Esophagus muscularis mucosa (tissue), 4 donors: Measurements from ENCODE around the gene STX11. TPM values are rescaled to one million over a fixed set of nuclear protein-coding genes. Genes with fewer than 3 reads are reported as not detected.

ENCODE experiments used
- DNase-seq: peaks from one replicate; pipeline ENCODE4 v3.0.0-alpha.2; 2017; ENCODE audit errors: extremely low spot score
- H3K27ac ChIP-seq, 4 donors: fragments of 200-600 bp; sonication (generic); replicated peaks in 1 of 4; 1 replicate in 3 of 4; 2 replicates in 1 of 4; pipeline ENCODE4 v1.5.1; 2016 to 2019; ENCODE audit warnings: mild to moderate bottlenecking in 1 of 4
- H3K27me3 ChIP-seq, 4 donors: fragments of 200-600 bp; sonication (generic); one replicate each; pipeline versions ENCODE4 v1.5.1 to v1.6.0; 2016 to 2019
- H3K36me3 ChIP-seq, 4 donors: fragments of 200-600 bp; sonication (generic); one replicate each; pipeline ENCODE4 v1.5.1; 2016 to 2019
- H3K4me1 ChIP-seq, 4 donors: fragments of 200-600 bp; sonication (generic); one replicate each; pipeline ENCODE4 v1.5.1; 2016 to 2019
- H3K4me3 ChIP-seq, 4 donors: fragments of 200-600 bp; sonication (generic); 1 replicate in 2 of 4; 2 replicates in 2 of 4; pipeline ENCODE4 v1.5.1; 2016 to 2019; ENCODE audit warnings: mild to moderate bottlenecking in 4 of 4, moderate library complexity in 1 of 4
- H3K9me3 ChIP-seq, 4 donors: fragments of 200-600 bp; sonication (generic); 1 replicate in 3 of 4; 2 replicates in 1 of 4; pipeline ENCODE4 v1.5.1; 2016 to 2019
- CTCF ChIP-seq, 3 experiments: fragments of 200-600 bp in 2 of 3; fragments of 450-650 bp in 1 of 3; sonication (generic) in 2 of 3; IDR thresholded peaks; one replicate each; pipeline ENCODE4 v1.5.1; 2017 to 2019; ENCODE audit warnings: antibody characterized with exemption in 3 of 3, mild to moderate bottlenecking in 2 of 3, moderate library complexity in 1 of 3
- EP300 ChIP-seq: sonication (generic); formaldehyde crosslinking; IDR thresholded peaks from one replicate; pipeline ENCODE4 v1.6.1; 2017; ENCODE audit warnings: antibody characterized with exemption
- POLR2A ChIP-seq: fragments of 450-650 bp; IDR thresholded peaks from one replicate; pipeline ENCODE4 v1.6.1; 2017; ENCODE audit warnings: antibody characterized with exemption, moderate library complexity, mild to moderate bottlenecking, low read depth
- POLR2AphosphoS5 ChIP-seq, 2 donors: sonication (generic); formaldehyde crosslinking; IDR thresholded peaks; one replicate each; pipeline ENCODE4 v1.6.1; 2017; ENCODE audit warnings: antibody characterized with exemption in 2 of 2
- WGBS: methylation state at CpG from one replicate; pipeline ENCODE4 v1.1.5; 2018; 5-methylcytosine and 5-hydroxymethylcytosine counted together
- intact Hi-C: fragments of 100-400 bp; cut with DNase I; formaldehyde crosslinking; loops from one replicate; pipeline ENCODE4 v1.15.1; 2023
- total RNA-seq, 4 donors: library from RNA; depleted of rRNA; stranded (reverse); fragments of >200 nt; gene quantifications; one replicate each; pipeline versions ENCODE4 v1.1.0 to v1.2.1, GENCODE V29; 2016

STX11 gene
- total RNA-seq, 4 donors from 2014 or later = 3.3 to 14.1 (median 7.1) TPM

DNA sequence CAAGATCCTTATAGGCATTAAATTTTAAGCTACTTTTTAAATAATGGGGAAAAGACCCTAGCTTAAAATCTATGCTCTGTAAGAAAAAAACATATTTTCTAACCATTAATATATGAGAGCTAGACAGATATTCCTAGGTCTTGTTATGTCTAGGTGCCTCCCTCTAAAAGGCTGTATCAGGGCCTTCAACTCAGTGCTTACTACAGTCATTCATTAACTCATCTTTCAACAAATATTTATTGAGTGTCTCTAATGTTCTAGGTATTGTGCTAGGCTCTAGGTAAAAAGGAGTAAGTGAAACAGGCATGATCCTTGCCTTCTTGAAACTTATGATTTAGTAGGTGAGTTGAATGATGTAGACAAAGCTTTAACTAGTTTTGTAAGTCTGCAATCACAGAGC is 6.4 kb upstream of the STX11 start:
- Histone ChIP-seq H3K4me1 (no peaks in the 10 kb centered on the region), H3K27me3 (no peaks in the 10 kb centered on the region), H3K9me3 (no peaks in the 10 kb centered on the region), H3K36me3 (no peaks in the 10 kb centered on the region), H3K27ac (no peak overlapping the region), H3K4me3 (no peak overlapping the region)
- TF ChIP-seq POLR2AphosphoS5 (IDR thresholded peaks at IDR 0.05) (no peak), CTCF (IDR thresholded peaks at IDR 0.05) (no peak), POLR2A (no peak), EP300 (no peak)
- intact Hi-C loops = no loop called here
- no peak for DNase-seq

GRCh38 chr6:144144996-144145395 is 5.3 kb upstream of the STX11 start:
- no peaks in the 10 kb centered on the region for H3K36me3 ChIP-seq
- H3K4me3 ChIP-seq = no peak overlapping the region
- H3K27ac ChIP-seq = no peak overlapping the region
- WGBS = 76% methylated on average over 1 of the region's 1 CpG
- intact Hi-C loops = loop anchor here (5.0 kb wide), 1 partner anchor 72 kb away; no protein-coding TSS in a partner anchor
- no peak for DNase-seq
- H3K4me1 ChIP-seq = peaks cover 0 to 7% (median 6%) of the 10 kb centered on the region in 4 donors
- TF ChIP-seq POLR2A = no peak
- no peak for TF ChIP-seq EP300
- no peak for TF ChIP-seq POLR2AphosphoS5 (IDR thresholded peaks at IDR 0.05)
- TF ChIP-seq CTCF (IDR thresholded peaks at IDR 0.05) = no peak
- H3K9me3 ChIP-seq = no peaks in the 10 kb centered on the region
- H3K27me3 ChIP-seq = peaks cover 0 to 2% (median 0%) of the 10 kb centered on the region in 4 donors

GRCh38 chr6:144145541-144145940 is 4.8 kb upstream of the STX11 start:
- H3K27me3 ChIP-seq = peaks cover 0 to 8% (median 0%) of the 10 kb centered on the region in 4 donors
- no peak overlapping the region for H3K27ac ChIP-seq
- peaks cover 0 to 12% (median 10%) of the 10 kb centered on the region in 4 donors for H3K4me1 ChIP-seq
- TF ChIP-seq CTCF (IDR thresholded peaks at IDR 0.05) (no peak), POLR2AphosphoS5 (IDR thresholded peaks at IDR 0.05) (no peak), EP300 (no peak), POLR2A (no peak)
- intact Hi-C loops = loop anchor here (5.0 kb wide), 1 partner anchor 72 kb away; no protein-coding TSS in a partner anchor
- no peak overlapping the region for H3K4me3 ChIP-seq
- WGBS = 75% methylated on average over 2 of the region's 2 CpGs
- no peak for DNase-seq
- H3K36me3 ChIP-seq = no peaks in the 10 kb centered on the region
- no peaks in the 10 kb centered on the region for H3K9me3 ChIP-seq

GRCh38 chr6:144148886-144149285 is 1.4 kb upstream of the STX11 start:
- Histone ChIP-seq H3K9me3 (no peaks in the 10 kb centered on the region), H3K4me1 (peaks cover 8 to 24% (median 22%) of the 10 kb centered on the region in 4 donors), H3K27ac (no peak overlapping the region), H3K4me3 (no peak overlapping the region), H3K36me3 (no peaks in the 10 kb centered on the region), H3K27me3 (peaks cover 0 to 36% (median 0%) of the 10 kb centered on the region in 4 donors)
- WGBS = 54% methylated on average over 4 of the region's 4 CpGs
- intact Hi-C loops = loop anchor here (5.0 kb wide), 1 partner anchor 68 kb away; no protein-coding TSS in a partner anchor
- DNase-seq = no peak
- TF ChIP-seq EP300 (no peak), CTCF (IDR thresholded peaks at IDR 0.05) (no peak), POLR2A (no peak), POLR2AphosphoS5 (IDR thresholded peaks at IDR 0.05) (no peak)

DNA sequence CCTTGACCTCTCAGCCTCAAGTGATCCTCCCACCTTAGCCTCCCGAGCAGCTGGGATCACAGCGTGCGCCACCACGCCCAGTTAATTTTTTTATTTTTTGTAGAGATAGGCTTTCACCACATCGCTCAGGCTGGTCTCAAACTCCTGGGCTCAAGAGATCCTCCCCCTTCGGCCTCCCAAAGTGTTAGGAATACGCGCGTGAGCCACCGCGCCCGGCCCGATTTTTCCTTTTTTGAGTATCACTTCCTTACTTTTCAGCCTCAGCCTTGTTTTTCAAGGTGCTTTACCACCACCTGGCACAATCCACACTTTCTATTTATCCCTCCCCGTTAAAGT is 791 bp upstream of the STX11 start:
- Histone ChIP-seq H3K9me3 (no peaks in the 10 kb centered on the region), H3K27me3 (peaks cover 0 to 38% (median 0%) of the 10 kb centered on the region in 4 donors), H3K27ac (no peak overlapping the region), H3K36me3 (no peaks in the 10 kb centered on the region), H3K4me1 (peaks cover 8 to 24% (median 22%) of the 10 kb centered on the region in 4 donors), H3K4me3 (peak overlapping the region; percentile 66 to 90 (median 75))
- intact Hi-C loops = loop anchor here (5.0 kb wide), 1 partner anchor 68 kb away; no protein-coding TSS in a partner anchor
- 67% methylated on average over 14 of the region's 14 CpGs for WGBS
- TF ChIP-seq POLR2A = no peak
- DNase-seq = no peak
